ENCODE data around the gene SCAMP1.

SCAMP1 gene

GRCh38 chr5:78504704-78505677, 144.6 kb downstream of the SCAMP1 start:
- H3K9me3 Mint-ChIP-seq: no peaks in the 10 kb centered on the region
- H3K36me3 Mint-ChIP-seq: no peaks in the 10 kb centered on the region
- DNase-seq (ENCODE audit: low spot score in 2 of 2) (no peak), ATAC-seq (no peak)
- H3K27ac Mint-ChIP-seq: no peak overlapping the region
- H3K4me1 Mint-ChIP-seq: peaks cover 12% of the 10 kb centered on the region
- H3K4me3 Mint-ChIP-seq: no peak overlapping the region

GRCh38 chr5:78505860-78506259, 145.4 kb downstream of the SCAMP1 start:
- H3K9me3 Mint-ChIP-seq: no peaks in the 10 kb centered on the region
- DNase-seq (ENCODE audit: low spot score in 2 of 2) (no peak), ATAC-seq (no peak)
- peaks cover 18% of the 10 kb centered on the region for H3K4me1 Mint-ChIP-seq
- no peaks in the 10 kb centered on the region for H3K36me3 Mint-ChIP-seq
- H3K4me3 Mint-ChIP-seq: no peak overlapping the region
- H3K27ac Mint-ChIP-seq: no peak overlapping the region

- ATAC-seq: no peak
- no peak for DNase-seq (ENCODE audit: low spot score in 2 of 2)
- H3K9me3 Mint-ChIP-seq: no peaks in the 10 kb centered on the region
- H3K36me3 Mint-ChIP-seq: no peaks in the 10 kb centered on the region
- H3K4me1 Mint-ChIP-seq: peaks cover 18% of the 10 kb centered on the region
- no peak overlapping the region for H3K27ac Mint-ChIP-seq
- H3K4me3 Mint-ChIP-seq: no peak overlapping the region
Measured at GRCh38 chr5:78506261-78507024, 146.0 kb downstream of the SCAMP1 start.

GRCh38 chr5:78507531-78507930, 147.1 kb downstream of the SCAMP1 start:
- ATAC-seq (no peak), DNase-seq (ENCODE audit: low spot score in 2 of 2) (no peak)
- Mint-ChIP-seq H3K4me1 (peaks cover 18% of the 10 kb centered on the region), H3K27ac (no peak overlapping the region), H3K9me3 (no peaks in the 10 kb centered on the region), H3K4me3 (no peak overlapping the region), H3K36me3 (no peaks in the 10 kb centered on the region)

- no peak overlapping the region for H3K27ac Mint-ChIP-seq
- DNase-seq (ENCODE audit: low spot score in 2 of 2) (no peak), ATAC-seq (no peak)
- H3K4me1 Mint-ChIP-seq: peaks cover 18% of the 10 kb centered on the region
- no peak overlapping the region for H3K4me3 Mint-ChIP-seq
- no peaks in the 10 kb centered on the region for H3K9me3 Mint-ChIP-seq
- H3K36me3 Mint-ChIP-seq: no peaks in the 10 kb centered on the region
Measured at GRCh38 chr5:78508186-78508765, 147.9 kb downstream of the SCAMP1 start.

- H3K36me3 Mint-ChIP-seq: no peaks in the 10 kb centered on the region
- H3K9me3 Mint-ChIP-seq: no peaks in the 10 kb centered on the region
- peaks cover 18% of the 10 kb centered on the region for H3K4me1 Mint-ChIP-seq
- DNase-seq (ENCODE audit: low spot score in 2 of 2) (no peak), ATAC-seq (peak; percentile 22)
- H3K4me3 Mint-ChIP-seq: peak overlapping the region; percentile 73
- H3K27ac Mint-ChIP-seq: no peak overlapping the region
Measured at GRCh38 chr5:78509145-78509865, 148.9 kb downstream of the SCAMP1 start.

GRCh38 chr5:78509884-78510769, 149.7 kb downstream of the SCAMP1 start:
- no peaks in the 10 kb centered on the region for H3K9me3 Mint-ChIP-seq
- H3K36me3 Mint-ChIP-seq: no peaks in the 10 kb centered on the region
- peak; percentile 24 to 68 for DNase-seq (ENCODE audit: low spot score in 2 of 2)
- H3K27ac Mint-ChIP-seq: no peak overlapping the region
- H3K4me3 Mint-ChIP-seq: peak overlapping the region; percentile 73
- peak; percentile 72 for ATAC-seq
- H3K4me1 Mint-ChIP-seq: peaks cover 18% of the 10 kb centered on the region

- H3K4me3 Mint-ChIP-seq: no peak overlapping the region
- no peak for DNase-seq (ENCODE audit: low spot score in 2 of 2)
- no peak for ATAC-seq
- no peak overlapping the region for H3K27ac Mint-ChIP-seq
- no peaks in the 10 kb centered on the region for H3K9me3 Mint-ChIP-seq
- peaks cover 18% of the 10 kb centered on the region for H3K4me1 Mint-ChIP-seq
- no peaks in the 10 kb centered on the region for H3K36me3 Mint-ChIP-seq
Measured at GRCh38 chr5:78511121-78511906, 150.9 kb downstream of the SCAMP1 start.

- Mint-ChIP-seq H3K4me1 (peaks cover 18% of the 10 kb centered on the region), H3K9me3 (no peaks in the 10 kb centered on the region), H3K27ac (no peak overlapping the region), H3K36me3 (no peaks in the 10 kb centered on the region), H3K4me3 (no peak overlapping the region)
- ATAC-seq: no peak
- DNase-seq (ENCODE audit: low spot score in 2 of 2): no peak
Measured at GRCh38 chr5:78512435-78512834, 152.0 kb downstream of the SCAMP1 start.

- Mint-ChIP-seq H3K27ac (no peak overlapping the region), H3K4me1 (peaks cover 18% of the 10 kb centered on the region), H3K9me3 (no peaks in the 10 kb centered on the region), H3K4me3 (no peak overlapping the region), H3K36me3 (no peaks in the 10 kb centered on the region)
- ATAC-seq: no peak
- no peak for DNase-seq (ENCODE audit: low spot score in 2 of 2)
Measured at GRCh38 chr5:78513441-78513840, 153.0 kb downstream of the SCAMP1 start.

GRCh38 chr5:78514427-78515330, 154.3 kb downstream of the SCAMP1 start:
- ATAC-seq: no peak
- Mint-ChIP-seq H3K4me3 (no peak overlapping the region), H3K4me1 (peaks cover 10% of the 10 kb centered on the region), H3K36me3 (no peaks in the 10 kb centered on the region), H3K27ac (no peak overlapping the region), H3K9me3 (no peaks in the 10 kb centered on the region)
- no peak for DNase-seq (ENCODE audit: low spot score in 2 of 2)

GRCh38 chr5:78515670-78516069, 155.3 kb downstream of the SCAMP1 start:
- no peaks in the 10 kb centered on the region for H3K9me3 Mint-ChIP-seq
- H3K4me3 Mint-ChIP-seq: no peak overlapping the region
- ATAC-seq (no peak), DNase-seq (ENCODE audit: low spot score in 2 of 2) (no peak)
- no peaks in the 10 kb centered on the region for H3K4me1 Mint-ChIP-seq
- no peaks in the 10 kb centered on the region for H3K36me3 Mint-ChIP-seq
- no peak overlapping the region for H3K27ac Mint-ChIP-seq
